GM23338 (cell line): Measurements from ENCODE around the gene BATF3.

ENCODE experiments used
- CREB1 ChIP-seq: fragments of 250-450 bp; sonication (Bioruptor Pico); IDR thresholded peaks from 2 replicates; pipeline ENCODE4 v1.5.0; 2020; ENCODE audit warnings: low read depth, mild to moderate bottlenecking, moderate library complexity
- EZH2 ChIP-seq: fragments of 200-600 bp; sonication (generic); IDR thresholded peaks from one replicate; pipeline ENCODE4 v1.8.0; 2017; ENCODE audit warnings: antibody characterized with exemption, mild to moderate bottlenecking, low read depth; ENCODE audit not compliant: unreplicated experiment
- EZH2phosphoT487 ChIP-seq: fragments of 200-600 bp; sonication (generic); IDR thresholded peaks from one replicate; pipeline ENCODE4 v1.8.1; 2018; ENCODE audit warnings: antibody characterized with exemption; ENCODE audit not compliant: unreplicated experiment
- JUNB ChIP-seq: IDR thresholded peaks from one replicate; pipeline ENCODE4 v1.6.1; 2016; ENCODE audit warnings: antibody characterized with exemption; ENCODE audit not compliant: unreplicated experiment
- POLR2AphosphoS5 ChIP-seq: IDR thresholded peaks from 2 replicates; pipeline ENCODE4 v1.6.1; 2016; ENCODE audit warnings: antibody characterized with exemption, low read depth
- TF ChIP-seq, protein P1 (sequence below), 2 experiments: fragments of 200-600 bp in 1 of 2; sonication (generic) in 1 of 2; conservative IDR thresholded peaks; 2 replicates each; pipeline versions ENCODE4 v1.5.1 to v1.6.1; 2016 to 2017; ENCODE audit warnings: antibody characterized with exemption in 2 of 2, low read depth in 2 of 2, mild to moderate bottlenecking in 2 of 2, moderate library complexity in 1 of 2

DNA sequence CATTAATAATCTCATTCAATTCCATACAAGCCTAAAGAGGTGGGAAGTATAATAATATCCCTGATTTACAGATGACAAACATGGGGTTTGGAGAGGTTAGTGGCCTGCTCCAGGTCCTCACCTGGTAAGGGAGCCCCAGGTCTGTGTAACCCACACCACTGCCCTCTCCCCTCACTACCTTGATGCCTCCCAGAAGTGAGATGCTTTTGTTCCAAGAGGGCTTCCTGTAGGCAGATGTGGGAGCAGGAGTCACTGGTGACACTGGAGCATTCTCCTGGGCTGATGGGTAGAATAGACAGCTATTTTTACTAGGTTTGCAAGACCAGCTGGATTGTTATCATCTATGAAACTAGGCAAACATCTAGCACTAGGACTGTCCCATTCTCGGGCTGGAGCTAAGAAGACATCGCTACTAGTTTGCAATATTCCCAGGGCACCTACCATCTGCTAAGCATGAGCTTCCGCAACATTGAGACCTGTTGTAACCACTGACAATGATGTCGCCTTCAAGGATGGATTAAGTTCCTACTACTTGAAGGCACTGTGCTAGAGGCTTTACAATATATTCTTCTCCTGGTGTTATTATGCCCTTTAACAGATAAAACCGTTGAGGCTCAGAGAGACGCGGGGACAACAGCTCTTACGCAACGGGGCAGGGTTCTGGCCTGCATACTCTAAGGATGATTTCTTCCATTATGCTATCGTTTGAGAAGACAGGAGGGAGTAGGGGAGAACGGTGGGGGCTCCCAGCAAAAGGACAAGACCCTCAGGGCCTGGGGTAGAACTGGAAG, 35.0 kb downstream of the BATF3 start:
- TF ChIP-seq, protein P1, sequence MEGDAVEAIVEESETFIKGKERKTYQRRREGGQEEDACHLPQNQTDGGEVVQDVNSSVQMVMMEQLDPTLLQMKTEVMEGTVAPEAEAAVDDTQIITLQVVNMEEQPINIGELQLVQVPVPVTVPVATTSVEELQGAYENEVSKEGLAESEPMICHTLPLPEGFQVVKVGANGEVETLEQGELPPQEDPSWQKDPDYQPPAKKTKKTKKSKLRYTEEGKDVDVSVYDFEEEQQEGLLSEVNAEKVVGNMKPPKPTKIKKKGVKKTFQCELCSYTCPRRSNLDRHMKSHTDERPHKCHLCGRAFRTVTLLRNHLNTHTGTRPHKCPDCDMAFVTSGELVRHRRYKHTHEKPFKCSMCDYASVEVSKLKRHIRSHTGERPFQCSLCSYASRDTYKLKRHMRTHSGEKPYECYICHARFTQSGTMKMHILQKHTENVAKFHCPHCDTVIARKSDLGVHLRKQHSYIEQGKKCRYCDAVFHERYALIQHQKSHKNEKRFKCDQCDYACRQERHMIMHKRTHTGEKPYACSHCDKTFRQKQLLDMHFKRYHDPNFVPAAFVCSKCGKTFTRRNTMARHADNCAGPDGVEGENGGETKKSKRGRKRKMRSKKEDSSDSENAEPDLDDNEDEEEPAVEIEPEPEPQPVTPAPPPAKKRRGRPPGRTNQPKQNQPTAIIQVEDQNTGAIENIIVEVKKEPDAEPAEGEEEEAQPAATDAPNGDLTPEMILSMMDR (conservative IDR thresholded peaks at IDR 0.05; ENCODE audit: low read depth in 2 of 2) = no peak
- no peak for TF ChIP-seq EZH2
- TF ChIP-seq EZH2phosphoT487 = no peak
- no peak for TF ChIP-seq POLR2AphosphoS5
- TF ChIP-seq JUNB = no peak
- TF ChIP-seq CREB1 = no peak
